Gastrocnemius medialis (tissue), 4 donors: ENCODE data around the gene ARVCF. TPM values are rescaled to one million over a fixed set of nuclear protein-coding genes. Genes with fewer than 3 reads are reported as not detected.

Experiments
- ATAC-seq, 2 donors: fragments of 150-250 bp; one replicate each; pipeline ENCODE4 v1.9.1; 2016
- DNase-seq, 2 donors: peaks; one replicate each; pipeline ENCODE4 v3.0.0-alpha.2; 2019
- H3K27ac ChIP-seq, 4 donors: fragments of 200-600 bp; sonication (generic); 1 replicate in 1 of 4; 2 replicates in 3 of 4; pipeline ENCODE4 v1.5.1; 2016 to 2018; ENCODE audit warnings: mild to moderate bottlenecking in 2 of 4, moderate library complexity in 1 of 4
- H3K27me3 ChIP-seq, 3 donors: fragments of 200-600 bp; sonication (generic) in 2 of 3; 1 replicate in 1 of 3; 2 replicates in 2 of 3; pipeline versions ENCODE4 v1.5.1 to v1.6.0; 2016 to 2019; ENCODE audit warnings: mild to moderate bottlenecking in 1 of 3, moderate library complexity in 1 of 3
- H3K36me3 ChIP-seq, 2 donors: fragments of 200-600 bp; sonication (generic) in 1 of 2; one replicate each; pipeline ENCODE4 v1.5.1; 2017 to 2018
- H3K4me1 ChIP-seq, 2 donors: fragments of 200-600 bp; sonication (generic) in 1 of 2; one replicate each; pipeline ENCODE4 v1.5.1; 2016 to 2017; ENCODE audit warnings: mild to moderate bottlenecking in 2 of 2
- H3K4me3 ChIP-seq, 4 donors: fragments of 200-600 bp; sonication (generic) in 3 of 4; 1 replicate in 1 of 4; 2 replicates in 3 of 4; pipeline ENCODE4 v1.5.1; 2016 to 2019; ENCODE audit warnings: mild to moderate bottlenecking in 2 of 4
- H3K9me3 ChIP-seq, 3 donors: fragments of 200-600 bp; sonication (generic) in 2 of 3; 1 replicate in 1 of 3; 2 replicates in 2 of 3; pipeline ENCODE4 v1.5.1; 2016 to 2019
- CTCF ChIP-seq, 5 experiments: fragments of 450-650 bp in 3 of 5; fragments of 200-600 bp in 2 of 5; sonication (generic) in 2 of 5; IDR thresholded peaks in 4 of 5; conservative IDR thresholded peaks in 1 of 5; 1 replicate in 4 of 5; 2 replicates in 1 of 5; pipeline ENCODE4 v1.5.1; 2016 to 2019; ENCODE audit warnings: antibody characterized with exemption in 5 of 5, mild to moderate bottlenecking in 3 of 5, moderate library complexity in 3 of 5
- POLR2A ChIP-seq, 2 donors: fragments of 450-650 bp; IDR thresholded peaks; one replicate each; pipeline ENCODE4 v1.6.1; 2017; ENCODE audit warnings: antibody characterized with exemption in 2 of 2, mild to moderate bottlenecking in 2 of 2, moderate library complexity in 2 of 2
- in situ Hi-C, 4 donors: fragments of 200-750 bp; cut with MboI; loops; one replicate each; pipeline versions ENCODE4 v1.15.0 to v1.8.0; 2017; ENCODE audit warnings: low sequenced_read_pairs in 4 of 4
- intact Hi-C: fragments of 100-400 bp; cut with DNase I; formaldehyde crosslinking; loops from one replicate; pipeline ENCODE4 v1.15.1; 2023; ENCODE audit warnings: low total_unique reads
- total RNA-seq, 4 donors: library from RNA; depleted of rRNA; stranded (reverse); fragments of >200 nt; gene quantifications; one replicate each; pipeline versions ENCODE4 v1.1.0 to v1.2.3, GENCODE V29; 2016

Gene ARVCF
- total RNA-seq, 4 donors from 2014 or later, result 6.9 to 19.6 (median 18.0) TPM

GRCh38 chr22:19948057-19948760, 68.4 kb downstream of the ARVCF start:
- H3K4me1 ChIP-seq, result peaks cover 48 to 65% of the 10 kb centered on the region in 2 donors
- no peak for TF ChIP-seq CTCF (IDR thresholded peaks at IDR 0.05 in 4 of 5, conservative IDR thresholded peaks at IDR 0.05 in 1 of 5)
- no peak for TF ChIP-seq POLR2A (IDR thresholded peaks at IDR 0.05)
- DNase-seq (no peak), ATAC-seq (no peak)
- H3K4me3 ChIP-seq, result no peak overlapping the region
- in situ Hi-C loops (no loop called here), intact Hi-C loops (no loop called here)
- no peaks in the 10 kb centered on the region for H3K27me3 ChIP-seq
- H3K36me3 ChIP-seq, result no peaks in the 10 kb centered on the region
- no peaks in the 10 kb centered on the region for H3K9me3 ChIP-seq
- peak overlapping the region; percentile 91 to 97 (median 96) for H3K27ac ChIP-seq

GRCh38 chr22:19943082-19944026, 73.3 kb downstream of the ARVCF start:
- TF ChIP-seq POLR2A (IDR thresholded peaks at IDR 0.05), result peak; percentile 55 to 65
- TF ChIP-seq CTCF (IDR thresholded peaks at IDR 0.05 in 4 of 5, conservative IDR thresholded peaks at IDR 0.05 in 1 of 5), result no peak
- Histone ChIP-seq H3K4me3 (peak overlapping the region; percentile 61 to 84 (median 76)), H3K27me3 (no peaks in the 10 kb centered on the region), H3K9me3 (no peaks in the 10 kb centered on the region), H3K27ac (peak overlapping the region; percentile 91 to 97 (median 96)), H3K4me1 (peaks cover 55 to 57% of the 10 kb centered on the region in 2 donors), H3K36me3 (no peaks in the 10 kb centered on the region)
- ATAC-seq, result peak; percentile 70 to 71
- peak; percentile 45 to 61 for DNase-seq
- in situ Hi-C loops (no loop called here), intact Hi-C loops (loop anchor here (1.0 to 5.0 kb wide), 2 partner anchors 198 to 651 kb away; partner anchors contain the start of gene CLTCL1)

GRCh38 chr22:19942157-19943081, 74.2 kb downstream of the ARVCF start:
- in situ Hi-C loops, result no loop called here
- H3K4me1 ChIP-seq, result peaks cover 48 to 52% of the 10 kb centered on the region in 2 donors
- DNase-seq, result no peak

More at GRCh38 chr22:19942157-19943081, 74.2 kb downstream of the ARVCF start:
- TF ChIP-seq POLR2A (IDR thresholded peaks at IDR 0.05) (no peak), CTCF (IDR thresholded peaks at IDR 0.05 in 4 of 5, conservative IDR thresholded peaks at IDR 0.05 in 1 of 5) (no peak)
- peak overlapping the region; percentile 91 to 97 (median 96) for H3K27ac ChIP-seq
- H3K27me3 ChIP-seq, result no peaks in the 10 kb centered on the region
- intact Hi-C loops, result loop anchor here (1.0 to 5.0 kb wide), 2 partner anchors 197 to 650 kb away; partner anchors contain the start of gene CLTCL1
- no peaks in the 10 kb centered on the region for H3K9me3 ChIP-seq
- no peaks in the 10 kb centered on the region for H3K36me3 ChIP-seq
- peak overlapping the region; percentile 61 to 84 (median 76) for H3K4me3 ChIP-seq
- peak; percentile 27 to 45 for ATAC-seq
